Glomerular visceral epithelial cell (primary cell): ENCODE data around the gene PRR7.
"Not testable (repeated sequence)": the region's sequence is repeated elsewhere in the genome, so short reads cannot be mapped to it uniquely, and the experiment has no call there.

Source experiments
- DNase-seq: peaks from one replicate; pipeline ENCODE4 v3.0.0-alpha.2; 2016; ENCODE audit errors: extremely low spot score

Gene PRR7

GRCh38 chr5:177484902-177485549, 38.4 kb downstream of the PRR7 start:
- no peak for DNase-seq

GRCh38 chr5:177485753-177486152, 39.1 kb downstream of the PRR7 start:
- not testable (repeated sequence) for DNase-seq

DNA sequence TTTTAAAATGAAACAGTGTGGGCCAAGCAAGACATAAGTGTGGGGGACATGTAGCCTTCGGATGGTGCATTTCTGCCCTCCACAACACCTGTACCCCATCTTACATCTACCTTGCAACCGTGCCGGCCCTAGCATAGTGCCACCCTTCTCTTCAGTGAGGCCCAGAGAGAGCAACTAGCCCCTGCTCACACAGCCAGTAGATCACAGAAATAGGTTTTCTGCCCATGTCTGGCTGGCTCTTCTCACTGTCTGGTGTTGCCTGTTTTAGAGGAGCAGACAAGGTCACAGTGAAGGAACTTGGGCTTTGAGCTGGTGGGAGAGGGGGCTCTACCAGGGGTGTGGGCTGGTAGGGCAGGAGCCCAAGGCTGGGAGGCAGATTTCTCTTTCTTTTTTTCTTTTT, 39.6 kb downstream of the PRR7 start:
- DNase-seq: no peak

DNA sequence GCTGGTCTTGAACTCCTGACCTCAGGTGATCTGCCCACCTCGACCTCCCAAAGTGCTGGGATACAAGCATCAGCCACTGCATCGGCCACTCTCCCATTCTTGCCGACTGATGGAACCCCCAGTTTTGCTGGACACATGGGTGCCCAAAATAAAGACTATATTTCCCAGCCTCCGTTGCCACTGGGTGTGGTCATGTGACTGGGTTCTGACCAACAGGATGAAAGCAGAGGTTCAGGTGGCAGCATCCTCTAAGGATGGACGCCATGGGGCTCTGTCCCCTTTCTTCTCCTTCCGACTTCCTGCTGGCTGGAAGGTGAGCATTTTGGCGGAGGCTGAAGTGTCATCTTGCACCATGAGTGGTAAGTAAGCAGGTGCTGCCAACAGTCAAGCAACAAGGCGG, 40.5 kb downstream of the PRR7 start:
- no peak for DNase-seq

GRCh38 chr5:177487975-177488374, 41.4 kb downstream of the PRR7 start:
- DNase-seq: no peak

GRCh38 chr5:177489119-177489716, 42.6 kb downstream of the PRR7 start:
- DNase-seq: no peak

DNA sequence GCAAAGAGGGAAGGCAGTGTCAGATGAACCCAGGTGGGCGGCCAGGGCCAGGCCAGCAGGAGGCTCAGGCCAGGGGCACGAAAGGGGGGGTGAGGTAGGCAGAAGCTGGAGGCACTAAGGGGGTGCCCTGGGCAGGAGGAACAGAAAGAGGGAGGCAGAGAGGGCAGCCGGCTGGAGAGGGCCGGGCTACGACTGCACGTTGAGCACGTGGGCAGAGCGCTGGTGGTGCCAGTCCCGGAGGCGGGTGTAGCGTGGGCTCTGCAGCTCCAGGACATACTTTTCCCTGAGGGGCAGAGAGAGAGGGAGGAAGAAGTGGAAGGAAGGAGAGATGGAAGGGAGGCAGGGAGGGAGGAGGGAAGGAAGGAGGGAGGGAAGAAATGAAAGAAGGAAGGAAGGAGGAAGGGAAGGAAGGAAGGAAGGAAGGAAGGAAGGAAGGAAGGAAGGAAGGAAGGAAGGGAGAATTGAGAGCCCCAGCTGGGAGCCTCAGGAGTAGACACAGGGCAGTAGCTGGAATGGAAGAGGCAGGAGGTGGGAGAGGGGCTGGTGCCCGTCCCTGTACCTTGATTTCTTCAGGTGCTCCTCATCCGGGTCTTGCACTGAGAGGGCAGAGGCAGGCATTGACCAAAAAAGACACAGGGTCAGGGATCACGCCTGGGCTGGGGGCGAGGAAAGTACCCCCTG, 43.8 kb downstream of the PRR7 start:
- no peak for DNase-seq

DNA sequence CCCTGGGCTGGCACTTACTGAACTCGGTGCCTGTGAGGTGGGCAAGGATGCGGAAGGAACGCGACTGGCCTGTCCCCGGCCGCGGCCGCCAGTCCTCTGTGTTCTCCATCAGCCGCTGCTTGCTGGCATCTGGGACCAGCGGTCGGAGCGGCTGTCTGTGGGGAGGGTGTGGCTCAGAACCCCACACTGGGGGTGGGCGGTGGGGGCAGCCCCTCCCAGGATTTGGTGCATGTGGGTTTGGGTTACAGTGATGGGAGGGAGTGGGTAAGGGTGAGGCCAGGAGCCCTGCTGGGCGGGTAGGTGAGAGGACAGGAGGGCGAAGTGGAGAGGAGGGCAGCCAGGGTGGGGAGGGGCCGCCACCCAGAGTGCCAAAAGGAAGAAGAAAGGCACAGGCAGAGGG, 44.4 kb downstream of the PRR7 start:
- DNase-seq: no peak

GRCh38 chr5:177491429-177491945, 44.9 kb downstream of the PRR7 start:
- peak; percentile 61 for DNase-seq

GRCh38 chr5:177491983-177492746, 45.6 kb downstream of the PRR7 start:
- DNase-seq: no peak

- DNase-seq: no peak
Measured at GRCh38 chr5:177492841-177493240, 46.2 kb downstream of the PRR7 start.

- DNase-seq: no peak
Measured at GRCh38 chr5:177493795-177494345, 47.3 kb downstream of the PRR7 start.

GRCh38 chr5:177494346-177495195, 48.0 kb downstream of the PRR7 start:
- peak; percentile 99 for DNase-seq

GRCh38 chr5:177495243-177496060, 48.8 kb downstream of the PRR7 start:
- DNase-seq: peak; percentile 99

DNA sequence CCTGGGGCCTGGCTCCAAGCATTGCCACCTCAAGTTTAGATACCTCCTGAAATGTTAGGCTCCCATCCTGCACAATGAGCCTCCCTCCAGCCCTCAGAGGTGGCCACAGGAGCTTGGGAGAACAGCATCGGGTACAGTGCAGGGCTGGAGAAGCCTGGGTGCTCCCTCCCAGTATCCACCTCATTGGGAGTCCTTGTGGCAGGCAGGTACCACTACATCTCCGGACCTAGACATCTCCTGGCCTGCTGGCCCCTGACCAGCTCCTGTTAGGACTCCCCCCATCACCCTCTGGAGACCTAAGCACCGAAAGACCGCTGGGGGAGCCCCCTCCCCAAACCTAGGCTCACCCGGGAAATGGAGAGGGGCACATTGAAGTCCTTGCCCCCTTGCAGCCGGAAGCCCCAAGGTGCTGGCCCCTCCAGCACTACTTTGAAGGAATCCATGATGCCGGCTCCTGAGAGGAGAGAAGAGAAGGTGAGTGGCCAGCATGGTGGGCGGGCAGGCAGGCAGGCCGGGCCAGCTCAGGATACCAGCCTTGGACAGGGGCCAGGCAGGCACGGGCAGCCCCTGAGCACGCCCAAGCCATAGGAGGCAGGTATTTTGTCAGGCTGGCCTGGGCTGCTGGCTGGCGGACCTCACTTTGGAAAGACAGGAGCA, 49.6 kb downstream of the PRR7 start:
- peak; percentile 80 for DNase-seq

- peak; percentile 95 for DNase-seq
Measured at GRCh38 chr5:177496727-177497291, 50.2 kb downstream of the PRR7 start.

- peak; percentile 99 for DNase-seq
Measured at GRCh38 chr5:177497292-177498012, 50.8 kb downstream of the PRR7 start, which contains the start of gene PDLIM7. Gene PDLIM7, minus strand, starts transcription at chr5:177497604. Its CDS starts 1,092 bp downstream, at chr5:177496512.

DNA sequence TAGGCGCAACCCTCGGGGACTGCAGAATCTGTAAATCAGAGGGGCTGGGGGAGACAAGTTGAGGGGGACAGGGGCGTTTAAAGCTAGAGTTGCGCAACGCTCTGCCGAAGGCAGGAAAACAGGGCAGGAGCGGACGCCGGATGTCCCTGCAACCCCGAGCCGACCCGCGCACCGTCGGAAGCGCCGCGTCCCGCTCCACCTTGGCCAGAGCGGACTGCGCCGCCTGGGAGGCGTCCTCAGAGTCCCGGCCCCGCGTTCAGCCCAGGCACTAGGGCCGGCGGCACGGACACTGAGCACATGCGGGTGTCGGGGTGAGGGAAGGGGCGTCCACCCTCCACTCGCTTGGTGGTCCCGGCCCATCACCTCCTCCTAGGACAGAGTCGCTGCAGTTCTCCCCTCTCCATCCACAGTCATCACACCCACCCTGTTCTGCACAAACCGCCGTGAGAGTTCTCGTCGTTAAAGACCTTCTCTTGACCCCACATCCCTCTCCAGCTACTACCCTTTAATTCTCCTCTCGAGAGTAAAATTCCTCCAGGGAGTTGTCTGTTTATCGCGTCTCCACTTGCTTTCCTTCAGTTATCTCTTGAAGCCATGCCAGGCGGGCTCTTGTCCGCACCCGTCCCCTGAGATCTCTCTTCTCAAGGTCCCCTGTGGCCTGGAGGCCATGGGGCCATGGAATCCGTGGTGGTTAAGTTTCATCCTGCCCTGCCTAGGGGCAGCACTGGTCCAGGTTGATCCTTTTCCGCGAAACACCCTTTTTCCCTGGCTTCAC, 51.6 kb downstream of the PRR7 start:
- DNase-seq: no peak
